Memory B cell (primary cell): ENCODE data around the gene ZNF473.
A peak's percentile ranks its signal among the peaks of the same experiment; 100 is the strongest.

Experiments used
- ATAC-seq: fragments of 150-1000 bp; cut with Tn5 transposase; 2 replicates; pipeline ENCODE4 v1.10.0; 2021; ENCODE audit warnings: low read depth, mild to moderate bottlenecking, moderate library complexity
- DNase-seq, 2 donors: peaks; one replicate each; pipeline ENCODE4 v3.0.0; 2022; ENCODE audit warnings: low spot score in 2 of 2
- H3K27ac Mint-ChIP-seq: one replicate; pipeline ENCODE4 v1.8.0; 2022; ENCODE audit warnings: mild to moderate bottlenecking, moderate library complexity, mixed read lengths
- H3K27me3 Mint-ChIP-seq: one replicate; pipeline ENCODE4 v1.8.0; 2022; ENCODE audit warnings: mixed read lengths
- H3K36me3 Mint-ChIP-seq: one replicate; pipeline ENCODE4 v1.8.0; 2022; ENCODE audit warnings: mild to moderate bottlenecking, mixed read lengths
- H3K4me1 Mint-ChIP-seq: one replicate; pipeline ENCODE4 v1.8.0; 2022; ENCODE audit warnings: mixed read lengths
- H3K4me3 Mint-ChIP-seq: one replicate; pipeline ENCODE4 v1.8.0; 2022; ENCODE audit warnings: mild to moderate bottlenecking, moderate library complexity, mixed read lengths
- H3K9me3 Mint-ChIP-seq: one replicate; pipeline ENCODE4 v1.8.0; 2022; ENCODE audit warnings: mixed read lengths

The ZNF473 gene

DNA sequence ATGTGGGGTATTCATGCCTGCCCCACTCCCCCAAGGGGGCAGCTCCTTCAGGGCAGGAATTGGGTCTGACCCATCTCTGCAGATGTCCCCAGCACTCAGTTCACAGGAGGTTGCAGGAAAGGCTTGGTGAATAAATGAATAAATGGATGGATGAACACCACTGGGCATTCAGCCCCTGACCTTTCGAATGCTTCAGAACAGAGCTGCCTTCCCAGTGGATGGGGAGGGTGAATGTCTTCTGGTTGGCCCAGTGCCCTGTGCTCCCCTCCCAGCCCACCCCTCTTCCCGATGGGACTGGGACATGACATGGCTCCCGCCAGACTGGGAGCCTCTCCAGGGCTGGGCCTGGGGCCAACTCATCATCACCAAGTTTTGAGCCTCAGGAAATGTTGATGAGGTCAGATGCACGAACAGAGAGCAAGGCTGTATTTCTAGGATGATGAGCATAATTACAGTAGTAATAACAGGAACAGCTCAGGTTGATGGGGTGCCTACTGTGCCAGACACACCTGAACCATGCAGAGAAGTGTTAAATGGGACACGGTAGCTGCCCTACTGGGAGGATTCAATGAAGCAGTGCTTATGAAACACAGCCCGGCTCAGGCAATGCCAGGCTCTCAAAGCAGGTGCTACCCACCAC, 26.3 kb upstream of the ZNF473 start:
- no peak for DNase-seq
- no peaks in the 10 kb centered on the region for H3K9me3 Mint-ChIP-seq
- H3K27ac Mint-ChIP-seq = no peak overlapping the region
- peaks cover 29% of the 10 kb centered on the region for H3K36me3 Mint-ChIP-seq
- no peak overlapping the region for H3K4me3 Mint-ChIP-seq
- no peak for ATAC-seq
- no peaks in the 10 kb centered on the region for H3K27me3 Mint-ChIP-seq
- H3K4me1 Mint-ChIP-seq = peaks cover 2% of the 10 kb centered on the region

DNA sequence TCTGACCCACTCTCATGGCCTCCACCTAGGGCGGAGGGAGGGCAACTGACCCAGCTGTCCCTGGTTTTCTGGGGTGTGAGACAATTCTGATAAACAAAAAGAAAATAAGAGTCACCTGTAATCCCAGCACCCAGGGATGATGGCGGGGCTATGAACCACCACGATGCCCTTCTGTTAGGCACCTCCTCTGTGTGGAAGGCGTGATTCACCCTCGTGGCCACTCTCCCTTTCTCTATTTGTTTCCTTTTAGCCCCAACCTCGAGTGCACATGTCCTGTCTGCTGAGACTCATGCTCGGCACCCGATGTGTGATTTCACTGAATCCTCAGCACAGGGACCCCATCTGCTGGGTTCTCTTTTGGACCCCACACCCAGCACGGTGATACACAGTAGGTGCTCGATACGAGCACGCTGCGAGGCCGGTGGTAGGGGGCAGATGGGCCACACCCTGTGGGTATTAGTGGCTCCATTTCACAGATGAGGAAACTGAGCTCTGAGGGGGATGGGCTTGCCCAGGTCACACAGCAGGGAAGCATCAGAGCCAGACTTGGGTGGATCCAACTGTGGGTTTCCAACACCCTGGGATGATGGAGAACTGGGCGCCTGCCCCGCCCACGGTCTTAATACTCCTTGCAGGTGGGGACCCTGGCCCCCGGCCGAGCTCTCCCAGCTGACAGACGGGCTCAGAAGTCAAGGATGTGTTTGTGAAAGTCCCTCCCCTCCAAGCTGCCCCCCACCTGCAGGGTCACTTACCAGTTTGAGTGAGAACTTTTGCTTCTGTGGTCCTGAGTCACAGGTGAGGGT, 25.6 kb upstream of the ZNF473 start:
- H3K27me3 Mint-ChIP-seq = no peaks in the 10 kb centered on the region
- ATAC-seq = no peak
- DNase-seq = no peak
- no peak overlapping the region for H3K4me3 Mint-ChIP-seq
- H3K9me3 Mint-ChIP-seq = no peaks in the 10 kb centered on the region
- peaks cover 2% of the 10 kb centered on the region for H3K4me1 Mint-ChIP-seq
- peaks cover 26% of the 10 kb centered on the region for H3K36me3 Mint-ChIP-seq
- H3K27ac Mint-ChIP-seq = no peak overlapping the region

DNA sequence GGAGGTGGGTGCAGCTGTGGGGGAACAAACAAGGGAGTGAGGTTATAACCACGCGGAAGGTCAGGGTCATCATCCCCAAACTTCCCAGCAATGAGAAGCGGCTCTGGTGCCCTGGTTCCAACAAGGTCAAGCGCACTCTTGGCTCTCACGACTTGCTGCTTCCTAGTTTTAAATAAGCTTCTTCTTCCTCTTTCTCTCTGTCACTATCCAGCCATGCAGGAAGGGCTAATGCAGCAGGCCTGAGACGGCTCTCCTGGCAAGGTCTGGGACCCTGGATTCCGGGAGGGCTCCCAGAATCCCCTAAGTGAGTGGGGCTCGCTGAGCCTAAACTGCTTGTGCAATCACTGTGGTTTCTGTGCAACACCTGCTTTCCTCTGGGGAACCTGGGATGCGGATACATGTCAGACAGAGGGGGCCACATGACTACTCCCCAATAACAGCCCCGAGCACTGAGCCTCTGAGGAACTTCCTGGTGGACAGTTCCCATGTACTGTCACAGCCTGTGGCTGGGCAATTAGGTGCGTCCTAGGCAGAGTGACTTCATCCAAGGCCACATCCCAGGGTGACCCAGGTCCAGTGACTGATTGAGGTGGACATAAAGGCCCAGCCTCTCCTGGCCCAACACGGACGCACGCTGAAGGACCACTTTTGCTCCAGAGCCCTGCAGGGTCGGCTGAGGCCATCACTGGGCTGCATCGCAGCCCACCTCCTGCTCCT, 24.8 kb upstream of the ZNF473 start:
- no peak for DNase-seq
- Mint-ChIP-seq H3K27me3 (no peaks in the 10 kb centered on the region), H3K36me3 (peaks cover 27% of the 10 kb centered on the region), H3K4me1 (peaks cover 2% of the 10 kb centered on the region), H3K9me3 (no peaks in the 10 kb centered on the region), H3K27ac (no peak overlapping the region), H3K4me3 (no peak overlapping the region)
- ATAC-seq = no peak

DNA sequence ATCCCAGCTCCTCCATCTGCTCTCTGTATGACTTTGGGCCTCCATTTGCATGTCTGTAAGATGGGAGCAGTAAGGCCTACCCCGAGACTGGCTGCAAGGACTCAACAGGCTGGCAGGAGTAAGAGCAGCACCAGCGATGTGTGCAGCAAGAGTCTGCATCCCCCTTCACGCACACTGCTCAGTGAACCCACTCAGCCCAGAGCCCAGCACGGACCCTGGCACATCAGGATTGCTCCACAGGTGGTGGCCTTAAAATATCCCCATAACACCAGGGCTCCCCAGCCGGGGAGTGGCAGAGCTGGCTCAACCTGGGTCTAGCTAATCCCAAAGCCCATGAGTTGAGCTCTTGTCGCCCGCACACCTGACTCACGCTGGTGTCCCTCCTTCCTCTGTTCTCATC, 24.0 kb upstream of the ZNF473 start:
- Mint-ChIP-seq H3K9me3 (no peaks in the 10 kb centered on the region), H3K27me3 (no peaks in the 10 kb centered on the region), H3K36me3 (peaks cover 25% of the 10 kb centered on the region), H3K4me3 (no peak overlapping the region), H3K4me1 (peaks cover 2% of the 10 kb centered on the region), H3K27ac (no peak overlapping the region)
- no peak for DNase-seq
- ATAC-seq = no peak

DNA sequence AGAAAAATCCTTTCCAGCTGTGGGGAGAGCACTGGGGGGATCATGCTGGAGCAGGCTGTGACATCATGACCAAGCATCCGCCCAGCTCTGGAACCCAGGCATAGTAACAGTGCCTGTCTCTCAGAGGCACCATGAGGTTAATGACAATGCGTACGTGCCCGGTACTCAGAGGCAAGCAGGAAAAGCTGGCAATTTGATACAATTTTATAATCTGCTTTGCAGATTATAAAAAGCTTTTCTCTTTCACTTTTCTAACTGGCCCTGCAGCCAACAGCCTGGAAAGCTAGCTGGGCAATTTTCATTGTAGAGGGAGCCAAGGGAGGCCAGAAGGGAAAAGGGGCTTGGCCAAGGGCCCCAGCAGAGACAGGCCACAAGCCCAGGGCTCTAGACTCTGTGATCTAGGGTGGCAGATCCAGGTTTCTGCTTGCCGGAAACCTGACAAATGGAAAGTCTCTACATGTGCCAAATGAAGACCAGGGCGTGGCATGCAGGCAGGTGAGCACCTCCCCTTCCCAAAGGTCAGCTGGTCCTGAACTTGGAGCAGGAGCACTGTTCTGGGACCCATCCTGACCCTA, 23.3 kb upstream of the ZNF473 start:
- Mint-ChIP-seq H3K9me3 (no peaks in the 10 kb centered on the region), H3K27ac (no peak overlapping the region), H3K27me3 (no peaks in the 10 kb centered on the region), H3K36me3 (peaks cover 30% of the 10 kb centered on the region), H3K4me3 (no peak overlapping the region), H3K4me1 (peaks cover 2% of the 10 kb centered on the region)
- ATAC-seq (no peak), DNase-seq (no peak)

DNA sequence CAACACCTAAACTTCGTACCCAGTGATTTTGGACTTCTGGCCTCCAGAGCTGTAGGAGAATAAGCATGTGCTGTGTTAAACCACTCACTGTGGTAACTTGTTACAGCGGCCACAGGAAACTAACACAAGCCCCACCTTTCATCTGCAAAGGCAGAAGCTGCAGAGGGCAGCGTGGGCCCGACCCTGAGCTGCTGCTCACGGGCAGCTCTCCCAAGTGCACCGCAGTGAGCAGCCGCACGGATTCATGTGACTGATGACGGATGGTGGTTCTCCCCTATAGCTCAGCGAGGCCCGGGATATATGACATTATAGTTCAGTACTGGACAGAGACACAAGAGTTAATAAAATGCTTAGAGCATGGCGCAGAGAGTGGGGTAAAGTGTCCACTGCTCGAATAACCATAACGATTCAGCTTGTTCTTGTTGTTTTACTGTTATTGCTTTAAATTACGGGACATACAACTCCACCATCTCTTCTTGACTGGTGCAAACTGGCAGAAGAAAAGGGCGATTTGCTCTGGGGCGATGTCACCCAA, 22.5 kb upstream of the ZNF473 start:
- H3K4me1 Mint-ChIP-seq = peaks cover 2% of the 10 kb centered on the region
- H3K4me3 Mint-ChIP-seq = no peak overlapping the region
- peaks cover 30% of the 10 kb centered on the region for H3K36me3 Mint-ChIP-seq
- no peaks in the 10 kb centered on the region for H3K9me3 Mint-ChIP-seq
- H3K27ac Mint-ChIP-seq = no peak overlapping the region
- ATAC-seq (no peak), DNase-seq (no peak)
- no peaks in the 10 kb centered on the region for H3K27me3 Mint-ChIP-seq

DNA sequence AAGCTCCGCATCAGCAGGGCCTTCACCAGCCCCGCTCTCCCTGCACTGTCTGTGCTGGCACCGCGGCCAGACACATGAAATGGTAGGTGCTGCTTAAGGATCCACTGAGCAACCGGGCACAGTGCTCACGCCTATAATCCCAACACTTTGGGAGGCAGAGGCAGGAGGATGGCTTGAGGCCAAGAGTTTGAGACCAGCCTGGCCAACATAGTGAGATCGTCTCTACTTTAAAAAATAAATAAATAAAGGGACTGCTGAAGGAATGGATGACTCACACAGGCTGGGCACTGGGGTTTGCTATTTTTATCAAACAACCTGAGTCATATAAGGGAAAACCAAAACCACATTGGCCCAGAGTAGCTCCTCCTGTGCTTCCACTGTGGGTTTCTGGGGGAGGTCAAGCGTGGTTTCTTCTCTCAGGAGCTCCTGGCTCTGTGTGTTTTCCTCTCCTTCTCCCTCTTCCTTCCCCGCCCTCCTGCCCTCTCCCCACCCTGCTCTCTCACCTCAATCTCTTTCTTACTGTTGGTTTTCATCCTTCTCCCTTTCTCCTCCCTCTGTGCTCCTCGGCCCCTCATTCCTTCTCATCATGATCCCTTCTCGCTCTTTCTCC, 21.9 kb upstream of the ZNF473 start:
- no peak for DNase-seq
- no peaks in the 10 kb centered on the region for H3K9me3 Mint-ChIP-seq
- H3K4me3 Mint-ChIP-seq = no peak overlapping the region
- peaks cover 27% of the 10 kb centered on the region for H3K36me3 Mint-ChIP-seq
- ATAC-seq = no peak
- H3K27ac Mint-ChIP-seq = no peak overlapping the region
- peaks cover 2% of the 10 kb centered on the region for H3K4me1 Mint-ChIP-seq
- H3K27me3 Mint-ChIP-seq = no peaks in the 10 kb centered on the region

DNA sequence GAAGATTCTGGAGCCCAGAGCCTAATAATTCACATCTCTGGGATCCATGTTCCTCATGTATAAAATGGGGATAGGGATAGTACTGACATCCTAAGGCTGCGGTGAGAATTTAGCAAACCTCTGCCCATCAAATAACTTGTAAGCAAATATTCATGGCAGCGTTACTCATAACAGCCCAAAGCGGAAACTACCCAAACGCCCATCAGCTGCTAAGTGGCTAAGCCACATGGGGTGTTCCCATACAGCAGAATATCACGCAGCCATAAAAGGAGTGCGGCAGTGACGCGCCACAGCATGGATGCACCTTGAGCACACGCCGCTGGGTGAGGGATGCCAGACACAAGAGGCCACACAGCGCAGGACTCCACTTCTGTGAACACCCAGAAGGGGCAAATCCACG, 20.4 kb upstream of the ZNF473 start:
- peaks cover 23% of the 10 kb centered on the region for H3K36me3 Mint-ChIP-seq
- H3K27me3 Mint-ChIP-seq = no peaks in the 10 kb centered on the region
- no peak overlapping the region for H3K27ac Mint-ChIP-seq
- H3K4me3 Mint-ChIP-seq = no peak overlapping the region
- H3K9me3 Mint-ChIP-seq = no peaks in the 10 kb centered on the region
- peak; percentile 22 for ATAC-seq
- peaks cover 2% of the 10 kb centered on the region for H3K4me1 Mint-ChIP-seq
- DNase-seq = no peak

DNA sequence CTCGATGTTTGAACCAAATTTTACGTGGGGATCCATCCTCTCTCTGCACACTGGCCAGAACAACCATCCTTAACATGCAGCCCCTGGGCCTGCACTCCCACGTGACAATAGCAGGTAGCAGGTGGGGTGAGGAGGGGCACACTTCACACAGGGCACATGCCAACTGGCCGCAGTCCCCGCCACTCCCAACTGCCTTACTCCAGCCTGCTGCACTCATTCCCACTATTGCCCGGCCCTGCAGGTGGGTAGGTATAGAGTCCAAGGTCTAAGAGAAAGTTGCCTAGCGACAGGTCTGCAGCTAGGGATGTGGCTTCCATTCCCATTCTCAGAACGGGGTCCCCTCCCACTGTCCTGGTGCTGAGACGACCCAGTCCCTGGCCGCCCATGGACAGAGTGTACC, 18.6 kb upstream of the ZNF473 start:
- no peak overlapping the region for H3K4me3 Mint-ChIP-seq
- DNase-seq = no peak
- no peaks in the 10 kb centered on the region for H3K9me3 Mint-ChIP-seq
- H3K27ac Mint-ChIP-seq = no peak overlapping the region
- peaks cover 3% of the 10 kb centered on the region for H3K4me1 Mint-ChIP-seq
- ATAC-seq = no peak
- no peaks in the 10 kb centered on the region for H3K27me3 Mint-ChIP-seq
- H3K36me3 Mint-ChIP-seq = peaks cover 25% of the 10 kb centered on the region

DNA sequence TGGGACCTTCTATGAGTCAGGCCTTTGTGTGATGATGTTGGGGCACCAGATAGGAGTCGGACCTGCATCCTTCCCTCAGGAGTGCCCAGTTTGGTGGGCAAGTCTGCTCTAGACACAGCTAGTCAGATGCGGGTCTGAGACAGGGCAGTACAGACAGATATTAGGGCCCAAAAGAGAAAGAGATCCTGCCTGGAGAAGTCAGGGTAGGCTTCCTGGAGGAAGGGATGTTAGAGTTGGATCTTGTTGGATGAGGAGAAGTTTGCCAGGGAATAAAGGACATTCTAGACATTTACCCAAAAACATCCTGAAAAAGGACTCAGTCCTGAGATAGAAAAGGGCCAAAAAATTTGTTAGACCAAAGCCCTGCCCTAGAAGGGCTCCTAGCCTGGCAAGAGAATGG, 17.9 kb upstream of the ZNF473 start:
- DNase-seq (no peak), ATAC-seq (no peak)
- peaks cover 30% of the 10 kb centered on the region for H3K36me3 Mint-ChIP-seq
- H3K4me1 Mint-ChIP-seq = peaks cover 4% of the 10 kb centered on the region
- no peak overlapping the region for H3K27ac Mint-ChIP-seq
- H3K9me3 Mint-ChIP-seq = no peaks in the 10 kb centered on the region
- H3K27me3 Mint-ChIP-seq = no peaks in the 10 kb centered on the region
- no peak overlapping the region for H3K4me3 Mint-ChIP-seq

DNA sequence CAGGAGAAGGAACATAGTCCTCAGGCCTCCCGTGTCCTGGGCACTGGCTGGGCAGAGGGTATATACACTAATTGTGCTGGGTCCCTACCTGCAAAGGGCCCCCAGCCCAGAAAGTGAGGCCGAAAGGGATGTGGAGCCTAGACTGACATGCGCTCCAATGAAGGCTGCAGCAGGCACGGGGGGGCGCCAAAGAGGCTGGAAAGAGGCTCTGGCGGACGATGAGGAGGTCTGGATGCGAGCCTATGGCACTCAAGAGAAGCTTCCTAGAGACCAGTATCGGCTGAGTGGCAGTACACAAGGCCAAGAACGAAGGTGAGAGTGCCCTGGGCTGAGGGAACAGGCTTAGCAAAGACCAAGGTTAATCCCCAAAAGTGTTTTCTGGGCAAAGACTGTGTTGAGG, 17.3 kb upstream of the ZNF473 start:
- H3K9me3 Mint-ChIP-seq = no peaks in the 10 kb centered on the region
- H3K27me3 Mint-ChIP-seq = no peaks in the 10 kb centered on the region
- no peak for ATAC-seq
- H3K4me1 Mint-ChIP-seq = peaks cover 4% of the 10 kb centered on the region
- H3K27ac Mint-ChIP-seq = no peak overlapping the region
- H3K36me3 Mint-ChIP-seq = peaks cover 35% of the 10 kb centered on the region
- no peak overlapping the region for H3K4me3 Mint-ChIP-seq
- no peak for DNase-seq

DNA sequence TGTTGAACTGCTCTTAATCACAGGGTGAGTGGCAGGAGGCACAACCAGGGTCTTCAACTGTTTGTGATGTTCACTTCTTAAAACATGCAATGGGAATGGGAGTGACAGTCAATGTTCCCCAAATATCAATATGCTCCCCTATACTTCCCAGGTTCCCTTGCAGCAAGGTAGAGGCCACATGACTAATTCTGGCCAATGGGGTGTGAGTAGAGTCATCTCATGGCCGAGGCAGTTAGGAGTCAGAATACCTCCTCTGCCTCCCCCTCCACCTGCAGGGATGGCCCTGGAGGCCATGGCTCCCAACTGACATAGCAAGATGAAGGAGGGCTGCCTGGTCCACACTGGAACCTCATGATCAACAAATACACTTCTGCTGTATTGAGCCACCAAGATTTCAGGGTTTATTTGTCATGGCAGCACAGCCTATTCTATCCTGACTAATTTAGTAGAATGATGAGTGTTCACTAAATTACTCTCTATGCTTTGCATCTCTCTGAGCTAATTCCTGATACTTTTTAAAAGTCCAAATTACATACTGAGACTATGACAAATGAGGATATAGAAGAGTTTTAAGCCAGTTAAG, 9.5 kb upstream of the ZNF473 start:
- DNase-seq (no peak), ATAC-seq (no peak)
- H3K27ac Mint-ChIP-seq = no peak overlapping the region
- peaks cover 7% of the 10 kb centered on the region for H3K4me1 Mint-ChIP-seq
- no peaks in the 10 kb centered on the region for H3K27me3 Mint-ChIP-seq
- no peaks in the 10 kb centered on the region for H3K9me3 Mint-ChIP-seq
- H3K36me3 Mint-ChIP-seq = peaks cover 46% of the 10 kb centered on the region
- no peak overlapping the region for H3K4me3 Mint-ChIP-seq

DNA sequence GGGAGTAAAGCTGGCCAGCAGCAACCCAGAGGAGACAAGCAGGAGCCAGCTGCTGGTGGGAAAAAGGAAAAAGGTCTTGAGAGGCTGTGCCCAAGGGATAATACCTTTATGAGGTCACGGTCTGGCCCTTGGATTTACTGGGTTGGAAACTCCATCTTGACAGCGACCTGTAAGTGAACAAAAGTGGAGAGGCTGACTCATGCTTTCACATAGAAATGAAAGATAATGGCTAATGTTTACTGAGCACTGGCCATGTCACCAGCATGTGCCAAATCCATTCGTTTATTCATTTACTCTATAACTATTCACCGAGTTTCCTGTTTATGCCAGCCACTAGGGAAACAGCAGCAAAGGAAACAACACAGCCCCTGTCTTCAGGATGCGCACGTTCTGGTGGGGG, 5.3 kb upstream of the ZNF473 start:
- DNase-seq (no peak), ATAC-seq (no peak)
- Mint-ChIP-seq H3K9me3 (no peaks in the 10 kb centered on the region), H3K27ac (no peak overlapping the region), H3K4me1 (peaks cover 6% of the 10 kb centered on the region), H3K4me3 (no peak overlapping the region), H3K36me3 (peaks cover 24% of the 10 kb centered on the region), H3K27me3 (no peaks in the 10 kb centered on the region)
